Prostate gland (tissue), 2 donors: ENCODE measurements around the gene ERC2.

ENCODE experiments used
- POLR2AphosphoS5 ChIP-seq: sonication (generic); formaldehyde crosslinking; IDR thresholded peaks from one replicate; pipeline ENCODE4 v1.6.1; 2017; ENCODE audit warnings: antibody characterized with exemption
- TF ChIP-seq, protein P1 (sequence below), 4 experiments: fragments of 200-600 bp in 2 of 4; fragments of 450-650 bp in 2 of 4; sonication (generic) in 2 of 4; IDR thresholded peaks; 1 replicate in 3 of 4; 2 replicates in 1 of 4; pipeline ENCODE4 v1.5.1; 2016 to 2019; ENCODE audit warnings: antibody characterized with exemption in 4 of 4, mild to moderate bottlenecking in 2 of 4, moderate library complexity in 2 of 4

DNA sequence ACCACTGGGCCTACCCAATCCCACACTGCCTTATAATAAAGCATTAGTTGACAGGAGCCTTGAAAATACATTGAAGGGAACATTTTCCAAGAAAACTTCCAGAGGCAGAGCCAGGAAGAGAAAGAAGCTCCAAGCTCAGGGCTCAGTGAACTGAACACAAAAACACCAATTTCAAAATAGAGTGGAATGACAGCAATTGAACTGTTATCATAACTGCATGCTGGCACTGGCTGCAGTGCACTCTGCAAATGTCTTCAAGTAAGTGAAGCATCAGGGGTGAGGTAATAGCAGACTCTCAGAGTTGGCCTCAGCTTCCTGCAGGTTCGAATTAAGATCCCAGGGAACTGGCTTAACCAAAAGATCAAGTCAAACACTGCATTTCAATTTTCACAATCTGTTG is 593.2 kb downstream of the ERC2 start:
- TF ChIP-seq, protein P1, sequence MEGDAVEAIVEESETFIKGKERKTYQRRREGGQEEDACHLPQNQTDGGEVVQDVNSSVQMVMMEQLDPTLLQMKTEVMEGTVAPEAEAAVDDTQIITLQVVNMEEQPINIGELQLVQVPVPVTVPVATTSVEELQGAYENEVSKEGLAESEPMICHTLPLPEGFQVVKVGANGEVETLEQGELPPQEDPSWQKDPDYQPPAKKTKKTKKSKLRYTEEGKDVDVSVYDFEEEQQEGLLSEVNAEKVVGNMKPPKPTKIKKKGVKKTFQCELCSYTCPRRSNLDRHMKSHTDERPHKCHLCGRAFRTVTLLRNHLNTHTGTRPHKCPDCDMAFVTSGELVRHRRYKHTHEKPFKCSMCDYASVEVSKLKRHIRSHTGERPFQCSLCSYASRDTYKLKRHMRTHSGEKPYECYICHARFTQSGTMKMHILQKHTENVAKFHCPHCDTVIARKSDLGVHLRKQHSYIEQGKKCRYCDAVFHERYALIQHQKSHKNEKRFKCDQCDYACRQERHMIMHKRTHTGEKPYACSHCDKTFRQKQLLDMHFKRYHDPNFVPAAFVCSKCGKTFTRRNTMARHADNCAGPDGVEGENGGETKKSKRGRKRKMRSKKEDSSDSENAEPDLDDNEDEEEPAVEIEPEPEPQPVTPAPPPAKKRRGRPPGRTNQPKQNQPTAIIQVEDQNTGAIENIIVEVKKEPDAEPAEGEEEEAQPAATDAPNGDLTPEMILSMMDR (IDR thresholded peaks at IDR 0.05): no peak
- no peak for TF ChIP-seq POLR2AphosphoS5
